DOHH2 (cell line): ENCODE results near the gene CHRM1.

Experiments used
- H3F3A ChIP-seq: fragments of 200-600 bp; sonication (generic), shearing (Covaris generic); 2 replicates; pipeline ENCODE4 v1.6.0; 2016; ENCODE audit warnings: antibody characterized with exemption, mild to moderate bottlenecking; ENCODE audit not compliant: control insufficient read depth, insufficient read depth
- H3K27ac ChIP-seq: fragments of 200-600 bp; sonication (generic); 2 replicates; pipeline ENCODE4 v1.5.1; 2014; ENCODE audit warnings: low read depth, mild to moderate bottlenecking, low read length, moderate library complexity
- H3K27me3 ChIP-seq: fragments of 200-600 bp; sonication (generic); 2 replicates; pipeline ENCODE4 v1.6.1; 2014; ENCODE audit warnings: mild to moderate bottlenecking, low read length, mixed read lengths; ENCODE audit not compliant: control insufficient read depth
- H3K36me3 ChIP-seq: fragments of 200-600 bp; sonication (generic); 2 replicates; pipeline ENCODE4 v1.6.1; 2014; ENCODE audit warnings: mild to moderate bottlenecking, low read length, moderate library complexity, mixed read lengths; ENCODE audit not compliant: control insufficient read depth
- H3K4me1 ChIP-seq: fragments of 200-600 bp; sonication (generic); 2 replicates; pipeline ENCODE4 v1.6.1; 2014; ENCODE audit warnings: mild to moderate bottlenecking, low read length, mixed read lengths; ENCODE audit not compliant: control insufficient read depth
- H3K4me2 ChIP-seq: fragments of 200-600 bp; sonication (generic); 2 replicates; pipeline ENCODE4 v1.6.0; 2014; ENCODE audit warnings: mild to moderate bottlenecking, low read length, moderate library complexity
- H3K4me3 ChIP-seq: fragments of 200-600 bp; sonication (generic); 2 replicates; pipeline ENCODE4 v1.5.1; 2014; ENCODE audit warnings: mild to moderate bottlenecking, low read length, mixed read lengths
- H3K79me2 ChIP-seq: fragments of 200-600 bp; sonication (generic); 2 replicates; pipeline ENCODE4 v1.6.1; 2014; ENCODE audit warnings: mild to moderate bottlenecking, low read length, mixed read lengths; ENCODE audit not compliant: control insufficient read depth
- H3K9me2 ChIP-seq: fragments of 200-600 bp; sonication (generic); replicated peaks from 2 replicates; pipeline ENCODE4 v1.6.1; 2014; ENCODE audit warnings: mild to moderate bottlenecking, low read length, mixed read lengths; ENCODE audit not compliant: control insufficient read depth
- H3K9me3 ChIP-seq: fragments of 200-600 bp; sonication (generic); 2 replicates; pipeline ENCODE4 v1.6.1; 2014; ENCODE audit warnings: antibody characterized with exemption, low read length, mixed read lengths; ENCODE audit not compliant: control insufficient read depth, insufficient read depth
- H4K20me1 ChIP-seq: fragments of 200-600 bp; sonication (generic); 2 replicates; pipeline ENCODE4 v1.6.0; 2014; ENCODE audit warnings: low read depth, mild to moderate bottlenecking, antibody characterized with exemption, low read length, moderate library complexity; ENCODE audit not compliant: control insufficient read depth, insufficient read depth
- EZH2phosphoT487 ChIP-seq: fragments of 200-600 bp; sonication (generic); IDR thresholded peaks from 2 replicates; pipeline ENCODE4 v1.6.1; 2017; ENCODE audit warnings: borderline replicate concordance, mild to moderate bottlenecking, antibody characterized with exemption, low read length, moderate library complexity, mixed read lengths
- TF ChIP-seq, protein P1 (sequence below): fragments of 200-600 bp; sonication (generic); IDR thresholded peaks from one replicate; pipeline ENCODE4 v1.5.1; 2014; ENCODE audit warnings: antibody characterized with exemption, mild to moderate bottlenecking, low read depth, low read length; ENCODE audit not compliant: poor library complexity, severe bottlenecking

Gene CHRM1

DNA sequence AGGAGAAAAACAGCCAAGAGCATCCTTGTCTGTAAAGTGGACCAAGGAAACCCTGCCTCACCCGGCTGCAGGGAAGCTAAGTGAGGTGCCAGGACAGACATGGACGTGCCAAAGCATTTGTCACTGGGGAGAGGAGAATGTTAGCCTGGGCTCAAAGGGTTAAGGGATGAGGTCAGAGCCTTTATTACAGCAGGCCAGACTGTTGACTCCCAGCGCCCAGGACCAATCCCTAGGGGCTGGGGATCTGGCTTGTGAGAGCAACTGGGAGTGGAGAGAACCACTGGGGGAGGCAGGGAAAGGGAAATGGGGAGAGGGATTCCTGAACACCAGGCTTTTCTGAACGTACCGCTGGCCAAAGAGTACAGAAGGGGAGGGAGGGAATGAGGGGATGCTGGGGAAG lies 2.6 kb downstream of the CHRM1 start:
- Histone ChIP-seq H3K79me2 (no peaks in the 10 kb centered on the region), H3K4me2 (no peak overlapping the region), H3K9me2 (no peaks in the 10 kb centered on the region), H3K27ac (no peak overlapping the region), H4K20me1 (no peaks in the 10 kb centered on the region; the same call in 1 of the 2 replicates), H3K27me3 (peaks cover 14% of the 10 kb centered on the region), H3K4me1 (peaks cover 6% of the 10 kb centered on the region), H3F3A (no peaks in the 10 kb centered on the region), H3K36me3 (no peaks in the 10 kb centered on the region), H3K4me3 (no peak overlapping the region), H3K9me3 (no peaks in the 10 kb centered on the region)
- TF ChIP-seq, protein P1, sequence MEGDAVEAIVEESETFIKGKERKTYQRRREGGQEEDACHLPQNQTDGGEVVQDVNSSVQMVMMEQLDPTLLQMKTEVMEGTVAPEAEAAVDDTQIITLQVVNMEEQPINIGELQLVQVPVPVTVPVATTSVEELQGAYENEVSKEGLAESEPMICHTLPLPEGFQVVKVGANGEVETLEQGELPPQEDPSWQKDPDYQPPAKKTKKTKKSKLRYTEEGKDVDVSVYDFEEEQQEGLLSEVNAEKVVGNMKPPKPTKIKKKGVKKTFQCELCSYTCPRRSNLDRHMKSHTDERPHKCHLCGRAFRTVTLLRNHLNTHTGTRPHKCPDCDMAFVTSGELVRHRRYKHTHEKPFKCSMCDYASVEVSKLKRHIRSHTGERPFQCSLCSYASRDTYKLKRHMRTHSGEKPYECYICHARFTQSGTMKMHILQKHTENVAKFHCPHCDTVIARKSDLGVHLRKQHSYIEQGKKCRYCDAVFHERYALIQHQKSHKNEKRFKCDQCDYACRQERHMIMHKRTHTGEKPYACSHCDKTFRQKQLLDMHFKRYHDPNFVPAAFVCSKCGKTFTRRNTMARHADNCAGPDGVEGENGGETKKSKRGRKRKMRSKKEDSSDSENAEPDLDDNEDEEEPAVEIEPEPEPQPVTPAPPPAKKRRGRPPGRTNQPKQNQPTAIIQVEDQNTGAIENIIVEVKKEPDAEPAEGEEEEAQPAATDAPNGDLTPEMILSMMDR, result no peak
- no peak for TF ChIP-seq EZH2phosphoT487

DNA sequence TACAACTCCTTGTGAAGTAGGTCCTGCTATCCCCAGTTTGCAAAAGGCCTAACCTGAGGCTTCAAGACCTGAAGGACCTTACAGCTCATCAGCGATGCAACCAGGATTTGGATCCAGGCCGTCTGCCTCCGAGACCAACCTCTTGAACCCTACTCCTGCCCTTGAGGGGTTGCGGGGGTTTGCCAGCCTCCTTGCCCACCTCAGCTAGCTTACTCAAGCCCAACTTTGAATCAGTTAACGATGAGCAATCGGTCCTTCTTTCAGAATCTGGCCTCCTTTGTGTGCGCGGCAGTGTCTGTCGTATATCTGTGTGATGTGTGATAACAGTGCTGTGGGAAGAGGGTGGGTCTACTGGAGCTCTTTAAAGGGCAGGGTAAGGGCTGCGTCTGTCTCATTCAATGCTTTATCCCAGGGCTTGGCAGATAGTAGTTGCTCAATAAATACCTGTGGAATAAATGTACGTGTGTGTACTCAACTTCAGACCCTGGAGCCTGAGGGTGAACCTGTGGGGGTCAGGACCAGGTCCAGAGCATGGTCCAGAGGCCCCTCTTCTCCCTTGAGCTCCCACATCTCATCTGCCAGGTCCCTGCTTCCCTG lies 3.2 kb downstream of the CHRM1 start:
- peaks cover 4% of the 10 kb centered on the region; the same call in 1 of the 2 replicates for H3K4me1 ChIP-seq
- H4K20me1 ChIP-seq, result no peaks in the 10 kb centered on the region; the same call in 1 of the 2 replicates
- no peaks in the 10 kb centered on the region for H3K9me2 ChIP-seq
- no peaks in the 10 kb centered on the region for H3F3A ChIP-seq
- H3K4me2 ChIP-seq, result no peak overlapping the region
- H3K27ac ChIP-seq, result no peak overlapping the region
- no peak overlapping the region for H3K4me3 ChIP-seq
- no peaks in the 10 kb centered on the region for H3K9me3 ChIP-seq
- H3K79me2 ChIP-seq, result no peaks in the 10 kb centered on the region
- H3K36me3 ChIP-seq, result no peaks in the 10 kb centered on the region
- H3K27me3 ChIP-seq, result peaks cover 11% of the 10 kb centered on the region
- TF ChIP-seq, protein P1, result no peak
- TF ChIP-seq EZH2phosphoT487, result no peak

DNA sequence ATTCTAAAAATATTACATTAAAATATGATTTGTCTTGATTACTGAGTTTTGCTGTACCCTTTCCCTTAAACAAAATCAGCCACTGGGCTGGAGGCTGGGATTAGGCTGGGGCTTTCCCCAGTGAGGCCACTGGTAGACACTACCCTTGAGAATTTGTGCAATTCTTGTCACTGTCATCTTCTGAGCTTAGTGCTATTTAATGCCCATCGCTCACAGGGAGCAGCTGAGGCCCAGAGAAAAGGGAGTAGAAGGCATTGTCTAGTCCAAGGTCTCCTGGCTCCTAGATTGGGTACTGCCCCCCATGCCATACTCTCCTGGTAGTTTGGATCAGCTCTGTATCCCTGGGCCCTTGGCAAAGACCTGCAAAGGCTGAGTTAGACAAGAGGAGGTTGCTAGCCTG lies 6.7 kb downstream of the CHRM1 start:
- Histone ChIP-seq H3K4me3 (no peak overlapping the region), H3K27me3 (peaks cover 9% of the 10 kb centered on the region; the same call in 1 of the 2 replicates), H4K20me1 (no peaks in the 10 kb centered on the region; the same call in 1 of the 2 replicates), H3K4me2 (no peak overlapping the region), H3K9me3 (no peaks in the 10 kb centered on the region), H3K36me3 (no peaks in the 10 kb centered on the region), H3K27ac (no peak overlapping the region), H3K9me2 (no peaks in the 10 kb centered on the region), H3K79me2 (no peaks in the 10 kb centered on the region), H3K4me1 (no peaks in the 10 kb centered on the region), H3F3A (no peaks in the 10 kb centered on the region)
- TF ChIP-seq, protein P1, result no peak
- no peak for TF ChIP-seq EZH2phosphoT487
